Hindlimb muscle (tissue), 1 donor: Measurements from ENCODE around the gene AHSG. TPM values are rescaled to one million over a fixed set of nuclear protein-coding genes. Genes with fewer than 3 reads are reported as not detected.

Experiments
- DNase-seq: peaks from one replicate; pipeline ENCODE4 v3.0.0-alpha.2; 2013
- polyA plus RNA-seq: library from polyadenylated mRNA; unstranded; fragments of 120-200 nt; gene quantifications from one replicate; pipeline ENCODE4 v1.2.1, GENCODE V29; 2013; ENCODE audit not compliant: insufficient read length

Gene AHSG
- polyA plus RNA-seq, 1 donor, result 0.45 TPM

DNA sequence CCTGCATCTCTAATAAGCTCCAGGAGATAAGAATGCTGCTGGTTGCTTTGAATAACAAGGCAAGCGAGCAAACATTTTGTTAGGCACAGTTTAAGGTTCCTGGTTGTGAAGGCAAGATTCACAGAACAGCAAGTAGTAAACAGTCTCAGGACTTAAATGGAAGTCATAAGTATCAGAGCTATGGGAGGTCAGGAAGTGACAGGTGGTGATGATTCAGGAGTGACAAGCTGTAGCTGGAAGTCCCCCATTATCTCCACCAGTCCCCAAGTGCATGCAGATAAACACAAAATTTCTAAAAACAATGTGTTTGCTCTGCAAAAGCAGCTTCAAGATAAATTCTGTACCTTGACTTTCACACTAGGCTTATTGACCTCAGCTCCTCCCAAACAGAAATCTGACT, 30.6 kb downstream of the AHSG start:
- DNase-seq, result no peak

DNA sequence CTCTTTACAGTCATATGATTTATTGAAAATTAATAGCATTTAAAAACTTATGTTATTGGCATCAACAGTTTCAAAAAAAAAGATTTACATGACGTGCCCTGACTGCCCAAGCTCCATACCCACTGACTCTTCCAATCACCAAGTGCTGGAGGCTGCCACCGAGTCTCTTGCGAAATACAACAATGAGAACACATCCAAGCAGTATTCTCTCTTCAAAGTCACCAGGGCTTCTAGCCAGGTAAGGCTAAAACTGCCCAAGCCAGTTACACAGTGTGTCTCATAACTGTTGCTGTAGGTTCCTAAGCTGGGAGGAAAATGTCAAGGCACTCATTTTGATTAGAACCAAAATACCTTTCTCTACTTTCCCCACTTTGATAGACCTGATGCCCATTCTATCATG, 31.8 kb downstream of the AHSG start:
- DNase-seq, result no peak

DNA sequence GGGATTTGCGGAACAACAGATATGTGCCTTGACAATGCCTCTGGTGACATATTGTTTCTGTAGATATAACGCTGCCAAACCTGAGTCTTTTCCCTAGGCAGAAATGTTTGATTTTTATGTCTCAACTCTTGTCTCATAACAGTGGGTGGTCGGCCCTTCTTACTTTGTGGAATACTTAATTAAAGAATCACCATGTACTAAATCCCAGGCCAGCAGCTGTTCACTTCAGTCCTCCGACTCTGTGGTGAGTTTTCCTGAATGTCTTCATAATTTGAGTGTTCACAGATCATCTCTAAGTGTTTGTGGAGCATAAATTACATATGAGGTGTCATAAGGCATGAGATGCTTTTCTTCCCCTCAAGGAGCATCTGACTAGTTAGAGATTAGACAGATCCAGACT, 33.2 kb downstream of the AHSG start:
- DNase-seq, result no peak

DNA sequence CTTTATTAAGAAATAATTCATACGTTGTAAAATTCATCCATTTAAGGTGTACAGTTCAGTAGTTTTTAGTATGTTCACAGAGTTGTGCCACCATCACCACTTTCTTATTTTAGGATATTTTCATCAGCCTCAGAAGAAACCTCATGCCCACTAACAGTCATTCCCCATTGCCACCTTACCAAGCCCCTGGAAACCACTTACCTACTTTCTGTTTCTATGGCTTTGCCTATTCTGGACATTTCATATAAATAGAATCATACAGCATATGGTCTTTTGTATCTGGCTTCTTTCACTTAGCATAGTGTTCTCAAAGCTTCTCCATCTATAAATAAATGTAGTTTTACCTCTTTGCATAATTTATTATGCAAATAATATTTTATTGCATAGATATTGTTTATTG, 34.0 kb downstream of the AHSG start:
- no peak for DNase-seq

DNA sequence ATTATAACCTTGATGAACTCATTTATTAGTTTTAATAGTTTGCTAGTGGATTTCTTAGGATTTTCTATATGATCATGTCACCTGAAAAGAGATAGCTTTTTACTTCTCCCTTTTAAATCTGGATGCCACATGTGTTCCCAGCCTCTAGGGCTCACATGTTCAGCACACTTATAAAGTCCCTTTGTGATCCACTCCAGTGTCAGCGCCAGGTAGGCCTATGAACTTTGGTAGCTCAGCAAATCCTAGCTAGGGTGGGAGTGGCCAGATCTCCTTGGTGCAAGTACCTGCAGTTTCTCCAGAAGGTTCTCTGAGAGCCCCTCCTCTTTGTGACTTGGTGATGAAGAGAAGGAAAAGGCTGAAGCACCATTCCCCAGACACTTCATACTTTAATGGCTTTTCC, 36.0 kb downstream of the AHSG start:
- DNase-seq, result no peak

DNA sequence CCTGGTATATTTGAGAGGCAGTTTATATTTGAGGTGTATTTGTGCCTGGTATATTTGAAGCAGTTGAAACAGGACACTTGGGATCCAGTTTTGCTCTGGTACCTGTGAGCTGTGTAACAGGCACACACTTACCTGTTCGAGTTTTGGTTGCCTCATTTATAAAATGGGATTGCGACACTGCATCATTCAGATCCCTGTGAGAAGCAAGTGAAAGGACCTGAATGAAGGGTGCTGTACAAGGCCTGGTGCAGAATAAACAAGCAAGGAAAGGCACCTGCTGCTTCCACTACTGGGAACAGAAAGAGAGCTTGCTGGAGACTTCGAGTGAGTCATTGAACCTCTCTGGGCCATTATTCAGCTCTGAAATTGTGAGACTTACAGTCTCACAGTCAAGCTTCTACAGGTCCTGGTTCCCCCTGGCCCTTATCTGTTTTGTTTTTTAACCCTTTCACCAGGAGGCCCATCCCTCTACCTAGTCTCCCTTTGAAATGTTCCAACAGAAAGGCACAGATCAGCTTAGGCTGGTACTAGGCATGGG, 38.9 kb downstream of the AHSG start:
- no peak for DNase-seq

DNA sequence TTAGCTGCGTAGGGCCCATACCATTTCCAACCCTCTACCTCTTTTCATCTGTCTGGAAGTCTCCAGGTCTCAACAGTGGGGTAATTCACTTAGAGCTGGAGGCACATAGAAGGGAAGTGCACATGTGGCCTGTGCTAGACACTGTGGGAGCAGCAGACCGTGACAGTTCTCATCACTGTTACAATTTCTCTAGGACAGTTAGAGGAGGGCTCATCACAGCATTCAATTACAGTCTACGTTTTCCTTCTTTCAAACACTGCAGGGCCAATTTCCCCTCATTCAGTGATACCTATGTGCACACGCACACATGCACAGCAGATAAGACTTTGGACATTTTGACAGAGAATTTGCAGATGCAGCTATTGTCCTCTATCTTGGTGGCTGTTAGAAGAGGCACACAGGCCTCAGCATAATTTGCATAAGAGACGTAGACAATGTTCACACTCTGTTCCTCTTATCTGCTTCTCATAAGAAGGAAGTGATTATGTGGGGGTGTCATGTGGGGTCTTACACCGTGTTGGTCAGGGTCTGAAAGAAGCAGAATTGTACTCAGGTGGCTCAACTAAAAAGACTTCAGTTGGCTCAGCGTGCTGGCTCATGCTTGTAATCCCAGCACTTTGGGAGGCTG, 40.3 kb downstream of the AHSG start:
- DNase-seq, result no peak

DNA sequence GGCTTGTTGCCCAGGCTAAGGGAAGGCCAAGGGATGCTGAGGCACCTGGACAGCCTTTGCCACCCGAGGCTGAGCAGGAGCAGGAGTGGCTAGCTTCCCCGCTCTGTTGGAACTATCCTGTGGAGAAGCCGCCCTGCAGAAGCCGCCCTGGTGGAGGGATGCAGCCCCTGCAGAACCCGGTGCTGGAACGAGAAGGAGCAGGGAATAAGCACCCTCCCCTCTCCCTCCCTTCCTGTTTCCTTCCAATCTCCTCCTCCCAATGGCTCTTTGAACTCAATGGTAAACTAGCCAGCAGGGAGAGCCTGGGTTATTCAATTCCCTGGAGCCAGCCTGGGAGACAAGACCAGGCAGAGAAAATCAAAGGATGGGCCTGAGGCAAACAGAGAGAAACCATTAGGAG, 41.1 kb downstream of the AHSG start:
- DNase-seq, result no peak

DNA sequence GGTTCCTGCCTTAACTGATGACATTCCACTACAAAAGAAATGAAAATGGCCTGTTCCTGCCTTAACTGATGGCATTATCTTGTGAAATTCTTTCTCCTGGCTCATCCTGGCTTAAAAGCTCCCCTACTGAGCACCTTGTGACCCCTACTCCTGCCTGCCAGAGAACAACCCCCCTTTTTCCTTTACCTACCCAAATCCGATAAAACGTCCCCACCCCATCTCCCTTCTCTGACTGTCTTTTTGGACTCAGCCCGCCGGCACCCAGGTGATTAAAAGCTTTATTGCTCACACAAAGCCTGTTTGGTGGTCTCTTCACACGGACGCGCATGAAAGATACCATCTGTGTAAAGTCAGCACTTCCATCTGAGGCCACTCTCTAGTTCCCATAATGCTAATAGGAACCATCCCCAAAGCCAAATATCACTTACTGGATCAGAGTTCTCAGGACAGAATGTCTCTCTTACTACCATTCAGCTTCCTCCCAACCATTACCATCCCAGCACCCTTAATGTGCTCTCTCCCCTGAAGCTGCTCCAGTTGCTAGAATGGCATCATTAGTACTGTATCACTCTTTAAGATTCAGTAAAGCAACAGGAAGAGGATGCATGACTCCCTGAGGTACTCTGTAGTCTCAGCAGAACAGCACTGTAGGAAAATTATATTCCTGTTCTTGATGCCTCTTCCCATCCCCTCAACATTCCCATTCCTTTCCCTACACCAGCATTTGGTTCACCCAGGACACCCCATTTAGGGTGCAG, 50.7 kb downstream of the AHSG start:
- no peak for DNase-seq

DNA sequence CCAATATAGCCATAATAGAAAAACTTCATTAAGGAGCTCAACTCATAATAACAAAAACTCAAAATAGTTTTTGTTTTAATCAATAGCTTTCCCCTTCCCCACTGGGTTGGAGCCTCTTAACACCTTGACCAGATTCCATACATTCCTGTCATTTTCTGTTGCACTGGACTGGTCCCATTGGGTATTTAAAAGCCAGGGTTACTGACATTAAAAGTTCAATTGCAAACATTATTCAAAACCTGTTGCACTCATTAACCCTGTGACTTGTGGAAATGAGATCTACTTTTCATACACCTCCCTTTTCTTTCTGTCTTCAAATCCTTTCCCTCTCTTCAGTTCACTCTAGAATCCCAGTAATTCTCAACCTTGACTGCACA, 51.2 kb downstream of the AHSG start:
- no peak for DNase-seq

DNA sequence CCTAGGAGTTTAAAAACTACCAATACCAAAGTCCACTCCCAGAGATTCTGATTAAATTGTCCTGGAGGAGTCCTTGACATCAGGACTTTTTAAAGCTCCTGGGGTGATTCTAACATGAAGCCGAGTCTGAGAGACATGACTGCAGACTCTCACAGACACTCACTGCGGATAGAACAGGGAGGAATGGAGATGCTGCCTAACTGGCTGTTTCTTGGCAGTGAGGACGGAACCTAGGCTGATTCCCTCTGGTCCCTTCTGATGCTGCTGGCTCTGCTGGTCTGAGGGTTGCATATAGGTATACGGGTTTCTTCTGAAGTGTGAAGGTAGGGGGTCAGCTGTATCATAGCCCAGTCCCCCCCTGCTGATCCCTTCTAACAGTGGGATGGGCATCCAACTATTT, 51.6 kb downstream of the AHSG start:
- no peak for DNase-seq

DNA sequence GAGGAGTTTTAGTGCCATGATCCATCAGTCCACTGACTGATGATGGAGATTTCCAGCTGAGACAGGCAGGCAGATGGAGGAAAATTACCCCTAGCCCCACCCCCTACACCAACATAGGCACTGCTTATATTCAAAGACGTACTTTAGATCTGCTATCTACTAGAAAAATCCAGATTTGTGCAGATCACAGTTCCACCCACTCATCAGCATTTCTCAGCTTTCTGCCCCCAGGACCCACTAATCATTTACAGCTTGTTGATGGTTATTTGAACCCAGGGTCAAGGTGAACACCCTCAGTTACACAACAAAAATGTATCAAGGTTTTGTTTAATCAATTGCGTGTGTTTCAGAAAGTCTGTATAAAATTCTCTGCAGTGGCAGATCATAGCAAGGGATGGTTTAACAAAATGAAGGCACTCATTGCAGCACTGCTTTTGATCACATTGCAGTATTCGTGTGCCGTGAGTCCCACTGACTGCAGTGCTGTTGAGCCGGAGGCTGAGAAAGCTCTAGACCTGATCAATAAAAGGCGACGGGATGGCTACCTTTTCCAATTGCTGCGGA, 52.8 kb downstream of the AHSG start, which contains the start of gene HRG:
TSS of gene HRG (plus strand) at position 390 of the 564 bp plus-strand sequence. CDS start at position 408, 18 bp downstream.
- no peak for DNase-seq

DNA sequence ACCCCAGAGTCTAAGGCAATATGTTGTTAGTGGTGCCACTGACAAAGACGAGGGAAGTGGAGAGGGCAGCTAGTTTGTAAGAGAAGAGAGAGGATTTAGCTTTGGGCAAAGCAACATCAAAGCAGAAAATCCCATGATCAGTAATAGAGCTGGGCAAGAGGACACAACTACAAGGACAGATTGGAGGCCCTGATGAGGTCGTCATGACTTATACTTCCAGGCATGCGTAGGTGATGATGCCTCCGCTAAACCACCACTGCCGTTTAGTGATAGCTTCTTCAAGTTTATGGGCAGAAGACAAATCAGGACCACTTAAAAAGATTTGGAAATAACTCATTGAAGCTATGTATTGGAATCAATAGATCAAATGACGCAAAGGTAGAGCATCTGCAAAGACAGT, 55.6 kb downstream of the AHSG start:
- no peak for DNase-seq

DNA sequence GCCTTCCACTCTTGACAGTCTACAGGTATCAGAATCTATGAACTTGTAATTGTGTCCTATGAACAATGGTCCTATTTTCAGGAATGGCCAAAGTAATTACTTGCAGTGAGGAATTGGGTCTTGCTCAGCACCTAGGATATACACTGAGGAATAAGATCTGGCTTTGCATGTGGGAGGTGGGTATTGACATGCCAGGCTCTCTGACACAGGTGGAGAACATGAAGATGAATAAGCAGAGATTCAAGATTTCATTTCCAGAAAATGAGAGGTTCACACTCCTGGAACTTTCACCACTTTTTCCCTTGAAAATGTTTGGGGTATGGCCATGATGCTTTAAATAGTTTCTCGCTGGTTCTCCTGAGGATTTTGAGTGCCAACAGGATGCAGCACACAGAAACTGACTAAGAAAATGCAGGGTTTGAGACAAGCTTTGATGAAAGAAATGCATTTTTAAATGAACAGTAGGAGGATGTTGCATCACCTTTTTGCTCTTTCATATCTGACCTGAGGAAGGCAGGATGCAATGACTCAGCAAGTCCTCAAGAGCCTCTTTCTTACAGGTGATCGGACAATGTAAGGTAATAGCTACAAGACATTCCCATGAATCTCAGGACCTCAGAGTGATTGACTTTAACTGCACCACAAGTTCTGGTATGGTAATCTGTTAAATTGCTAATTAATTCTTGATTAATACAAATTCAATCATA, 56.7 kb downstream of the AHSG start:
- DNase-seq, result no peak

DNA sequence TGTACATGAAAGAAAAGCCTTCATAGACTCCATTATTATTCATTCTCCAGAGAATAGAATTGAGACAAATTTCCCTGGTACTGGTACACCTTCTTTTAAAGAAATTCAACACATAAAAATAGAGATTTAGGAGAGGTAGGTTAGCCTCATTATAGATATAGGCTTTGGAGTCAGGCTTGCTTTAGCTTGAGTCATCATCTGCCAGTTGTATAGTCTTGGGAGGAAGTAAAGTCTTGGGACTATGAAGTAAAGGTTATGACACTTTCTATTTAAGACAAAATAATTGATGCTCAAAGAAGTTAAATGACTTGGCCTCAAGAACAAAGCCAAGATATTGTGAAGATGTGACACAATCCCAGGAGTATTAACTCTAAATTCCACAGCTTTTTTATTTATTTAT, 57.3 kb downstream of the AHSG start:
- DNase-seq, result no peak

Other genes starting within 250 kb of the AHSG start
- 3.5 TPM for gene CRYGS, start 68.7 kb upstream of the AHSG start, polyA plus RNA-seq
- 11.5 TPM for gene TBCCD1, start 45.7 kb upstream of the AHSG start, polyA plus RNA-seq
- gene DNAJB11, start 42.3 kb upstream of the AHSG start, polyA plus RNA-seq, result 34.2 TPM
- not detected for gene FETUB, start 27.3 kb downstream of the AHSG start, polyA plus RNA-seq
- gene HRG, start 53.0 kb downstream of the AHSG start, polyA plus RNA-seq, result 0.18 TPM
- gene KNG1, start 104.3 kb downstream of the AHSG start, polyA plus RNA-seq, result 0.06 TPM
- gene EIF4A2, start 170.5 kb downstream of the AHSG start, polyA plus RNA-seq, result 506 TPM
- gene RFC4, start 193.4 kb downstream of the AHSG start, polyA plus RNA-seq, result 20.7 TPM
- gene ADIPOQ, start 229.7 kb downstream of the AHSG start, polyA plus RNA-seq, result 7.3 TPM